ENCODE results near the gene SSBP3.
A peak's percentile ranks its signal among the peaks of the same experiment; 100 is the strongest.

Gene SSBP3

GRCh38 chr1:54365398-54365797 lies 40.8 kb downstream of the SSBP3 start:
- Histone ChIP-seq H3K4me1 (ENCODE audit: control insufficient read depth in 2 of 2, insufficient read depth in 2 of 2, low read length in 2 of 2) (peaks cover 17 to 23% of the 10 kb centered on the region in 2 donors), H3K4me3 (ENCODE audit: low read length in 2 of 2) (no peak overlapping the region), H3K36me3 (ENCODE audit: control insufficient read depth in 2 of 2, insufficient read depth in 2 of 2, low read length in 2 of 2) (peaks cover 0 to 9% of the 10 kb centered on the region in 2 donors), H3K9me3 (ENCODE audit: control insufficient read depth in 2 of 2, low read length in 2 of 2) (no peaks in the 10 kb centered on the region), H3K27me3 (ENCODE audit: control insufficient read depth in 2 of 2, insufficient read depth in 2 of 2, low read length in 2 of 2) (no peaks in the 10 kb centered on the region), H3K9ac (ENCODE audit: low read depth in 1 of 2, low read length in 2 of 2) (no peak overlapping the region), H3K27ac (ENCODE audit: low read depth in 2 of 2, low read length in 2 of 2) (peak overlapping the region in 1 of 2 donors; percentile 20)

- Histone ChIP-seq H3K36me3 (ENCODE audit: control insufficient read depth in 2 of 2, insufficient read depth in 2 of 2, low read length in 2 of 2) (peaks cover 0 to 4% of the 10 kb centered on the region in 2 donors), H3K27me3 (ENCODE audit: control insufficient read depth in 2 of 2, insufficient read depth in 2 of 2, low read length in 2 of 2) (no peaks in the 10 kb centered on the region), H3K4me3 (ENCODE audit: low read length in 2 of 2) (no peak overlapping the region), H3K4me1 (ENCODE audit: control insufficient read depth in 2 of 2, insufficient read depth in 2 of 2, low read length in 2 of 2) (peaks cover 17 to 23% of the 10 kb centered on the region in 2 donors), H3K9me3 (ENCODE audit: control insufficient read depth in 2 of 2, low read length in 2 of 2) (no peaks in the 10 kb centered on the region), H3K9ac (ENCODE audit: low read depth in 1 of 2, low read length in 2 of 2) (no peak overlapping the region), H3K27ac (ENCODE audit: low read depth in 2 of 2, low read length in 2 of 2) (no peak overlapping the region)
Observed at GRCh38 chr1:54364995-54365394, 41.2 kb downstream of the SSBP3 start.

GRCh38 chr1:54364582-54364981 lies 41.6 kb downstream of the SSBP3 start:
- Histone ChIP-seq H3K27ac (ENCODE audit: low read depth in 2 of 2, low read length in 2 of 2) (no peak overlapping the region), H3K4me3 (ENCODE audit: low read length in 2 of 2) (no peak overlapping the region), H3K9ac (ENCODE audit: low read depth in 1 of 2, low read length in 2 of 2) (no peak overlapping the region), H3K4me1 (ENCODE audit: control insufficient read depth in 2 of 2, insufficient read depth in 2 of 2, low read length in 2 of 2) (peaks cover 17 to 23% of the 10 kb centered on the region in 2 donors), H3K27me3 (ENCODE audit: control insufficient read depth in 2 of 2, insufficient read depth in 2 of 2, low read length in 2 of 2) (no peaks in the 10 kb centered on the region), H3K9me3 (ENCODE audit: control insufficient read depth in 2 of 2, low read length in 2 of 2) (no peaks in the 10 kb centered on the region), H3K36me3 (ENCODE audit: control insufficient read depth in 2 of 2, insufficient read depth in 2 of 2, low read length in 2 of 2) (peaks cover 0 to under 1% of the 10 kb centered on the region in 2 donors)

- H3K36me3 ChIP-seq (ENCODE audit: control insufficient read depth in 2 of 2, insufficient read depth in 2 of 2, low read length in 2 of 2), result no peaks in the 10 kb centered on the region
- no peak overlapping the region for H3K27ac ChIP-seq (ENCODE audit: low read depth in 2 of 2, low read length in 2 of 2)
- no peaks in the 10 kb centered on the region for H3K9me3 ChIP-seq (ENCODE audit: control insufficient read depth in 2 of 2, low read length in 2 of 2)
- peaks cover 17 to 23% of the 10 kb centered on the region in 2 donors for H3K4me1 ChIP-seq (ENCODE audit: control insufficient read depth in 2 of 2, insufficient read depth in 2 of 2, low read length in 2 of 2)
- H3K4me3 ChIP-seq (ENCODE audit: low read length in 2 of 2), result no peak overlapping the region
- no peaks in the 10 kb centered on the region for H3K27me3 ChIP-seq (ENCODE audit: control insufficient read depth in 2 of 2, insufficient read depth in 2 of 2, low read length in 2 of 2)
- H3K9ac ChIP-seq (ENCODE audit: low read depth in 1 of 2, low read length in 2 of 2), result no peak overlapping the region
Observed at GRCh38 chr1:54363925-54364324, 42.3 kb downstream of the SSBP3 start.

GRCh38 chr1:54362881-54363340 lies 43.3 kb downstream of the SSBP3 start:
- Histone ChIP-seq H3K27me3 (ENCODE audit: control insufficient read depth in 2 of 2, insufficient read depth in 2 of 2, low read length in 2 of 2) (no peaks in the 10 kb centered on the region), H3K4me1 (ENCODE audit: control insufficient read depth in 2 of 2, insufficient read depth in 2 of 2, low read length in 2 of 2) (peaks cover 17 to 30% of the 10 kb centered on the region in 2 donors), H3K9me3 (ENCODE audit: control insufficient read depth in 2 of 2, low read length in 2 of 2) (no peaks in the 10 kb centered on the region), H3K9ac (ENCODE audit: low read depth in 1 of 2, low read length in 2 of 2) (no peak overlapping the region), H3K4me3 (ENCODE audit: low read length in 2 of 2) (no peak overlapping the region), H3K27ac (ENCODE audit: low read depth in 2 of 2, low read length in 2 of 2) (no peak overlapping the region), H3K36me3 (ENCODE audit: control insufficient read depth in 2 of 2, insufficient read depth in 2 of 2, low read length in 2 of 2) (peaks cover 0 to 4% of the 10 kb centered on the region in 2 donors)

GRCh38 chr1:54361342-54361741 lies 44.9 kb downstream of the SSBP3 start:
- peaks cover 0 to 4% of the 10 kb centered on the region in 2 donors for H3K36me3 ChIP-seq (ENCODE audit: control insufficient read depth in 2 of 2, insufficient read depth in 2 of 2, low read length in 2 of 2)
- H3K27ac ChIP-seq (ENCODE audit: low read depth in 2 of 2, low read length in 2 of 2), result no peak overlapping the region

GRCh38 chr1:54360165-54361005 lies 45.8 kb downstream of the SSBP3 start:
- Histone ChIP-seq H3K27me3 (ENCODE audit: control insufficient read depth in 2 of 2, insufficient read depth in 2 of 2, low read length in 2 of 2) (no peaks in the 10 kb centered on the region), H3K9me3 (ENCODE audit: control insufficient read depth in 2 of 2, low read length in 2 of 2) (no peaks in the 10 kb centered on the region), H3K27ac (ENCODE audit: low read depth in 2 of 2, low read length in 2 of 2) (no peak overlapping the region), H3K9ac (ENCODE audit: low read depth in 1 of 2, low read length in 2 of 2) (no peak overlapping the region), H3K36me3 (ENCODE audit: control insufficient read depth in 2 of 2, insufficient read depth in 2 of 2, low read length in 2 of 2) (peaks cover 0 to 4% of the 10 kb centered on the region in 2 donors), H3K4me1 (ENCODE audit: control insufficient read depth in 2 of 2, insufficient read depth in 2 of 2, low read length in 2 of 2) (peaks cover 28 to 47% of the 10 kb centered on the region in 2 donors), H3K4me3 (ENCODE audit: low read length in 2 of 2) (no peak overlapping the region)

More at GRCh38 chr1:54361342-54361741, 44.9 kb downstream of the SSBP3 start:
- H3K27me3 ChIP-seq (ENCODE audit: control insufficient read depth in 2 of 2, insufficient read depth in 2 of 2, low read length in 2 of 2), result no peaks in the 10 kb centered on the region
- no peaks in the 10 kb centered on the region for H3K9me3 ChIP-seq (ENCODE audit: control insufficient read depth in 2 of 2, low read length in 2 of 2)
- H3K4me3 ChIP-seq (ENCODE audit: low read length in 2 of 2), result no peak overlapping the region
- H3K9ac ChIP-seq (ENCODE audit: low read depth in 1 of 2, low read length in 2 of 2), result no peak overlapping the region
- H3K4me1 ChIP-seq (ENCODE audit: control insufficient read depth in 2 of 2, insufficient read depth in 2 of 2, low read length in 2 of 2), result peaks cover 25 to 45% of the 10 kb centered on the region in 2 donors

- Histone ChIP-seq H3K9me3 (ENCODE audit: control insufficient read depth in 2 of 2, low read length in 2 of 2) (no peaks in the 10 kb centered on the region), H3K4me3 (ENCODE audit: low read length in 2 of 2) (no peak overlapping the region), H3K4me1 (ENCODE audit: control insufficient read depth in 2 of 2, insufficient read depth in 2 of 2, low read length in 2 of 2) (peaks cover 20 to 47% of the 10 kb centered on the region in 2 donors), H3K27ac (ENCODE audit: low read depth in 2 of 2, low read length in 2 of 2) (no peak overlapping the region), H3K9ac (ENCODE audit: low read depth in 1 of 2, low read length in 2 of 2) (no peak overlapping the region), H3K36me3 (ENCODE audit: control insufficient read depth in 2 of 2, insufficient read depth in 2 of 2, low read length in 2 of 2) (peaks cover 0 to 4% of the 10 kb centered on the region in 2 donors), H3K27me3 (ENCODE audit: control insufficient read depth in 2 of 2, insufficient read depth in 2 of 2, low read length in 2 of 2) (no peaks in the 10 kb centered on the region)
Observed at GRCh38 chr1:54359393-54360162, 46.6 kb downstream of the SSBP3 start.

GRCh38 chr1:54358503-54359168 lies 47.6 kb downstream of the SSBP3 start:
- H3K9me3 ChIP-seq (ENCODE audit: control insufficient read depth in 2 of 2, low read length in 2 of 2), result no peaks in the 10 kb centered on the region
- H3K27me3 ChIP-seq (ENCODE audit: control insufficient read depth in 2 of 2, insufficient read depth in 2 of 2, low read length in 2 of 2), result no peaks in the 10 kb centered on the region
- no peak overlapping the region for H3K9ac ChIP-seq (ENCODE audit: low read depth in 1 of 2, low read length in 2 of 2)
- peaks cover 19 to 46% of the 10 kb centered on the region in 2 donors for H3K4me1 ChIP-seq (ENCODE audit: control insufficient read depth in 2 of 2, insufficient read depth in 2 of 2, low read length in 2 of 2)
- H3K4me3 ChIP-seq (ENCODE audit: low read length in 2 of 2), result no peak overlapping the region
- H3K27ac ChIP-seq (ENCODE audit: low read depth in 2 of 2, low read length in 2 of 2), result no peak overlapping the region
- peaks cover 0 to 4% of the 10 kb centered on the region in 2 donors for H3K36me3 ChIP-seq (ENCODE audit: control insufficient read depth in 2 of 2, insufficient read depth in 2 of 2, low read length in 2 of 2)
